ENCODE measurements around the gene NR0B1.
A peak's percentile ranks its signal among the peaks of the same experiment; 100 is the strongest.

DNA sequence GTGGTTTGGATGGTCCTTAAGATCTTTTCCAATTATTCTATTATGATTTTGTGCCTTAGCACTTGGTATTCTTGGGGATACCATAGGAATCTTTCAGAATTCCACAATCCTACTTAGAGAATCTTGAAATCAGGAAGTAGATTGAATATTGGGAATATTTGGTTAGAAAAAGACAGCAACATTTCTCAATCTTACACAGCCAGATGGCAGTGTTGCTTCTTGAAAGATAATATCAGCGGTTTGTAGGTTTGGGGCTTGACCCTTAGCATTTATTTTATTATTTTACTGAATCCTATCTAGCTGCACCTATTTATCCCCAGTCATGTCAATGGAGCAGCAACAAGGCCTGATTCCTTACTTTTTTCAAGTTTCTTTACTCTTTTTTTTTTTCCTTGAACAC, 33.7 kb downstream of the NR0B1 start:
- TF ChIP-seq CTCF (IDR thresholded peaks at IDR 0.05): peak in 2 of 3 experiments; percentile 19 to 24
- no peak for TF ChIP-seq POLR2A (IDR thresholded peaks at IDR 0.05; ENCODE audit: low read depth)

Data from esophagus muscularis mucosa (tissue), 3 donors.